Measurements from ENCODE around the gene KANSL1. TPM values are rescaled to one million over a fixed set of nuclear protein-coding genes. Genes with fewer than 3 reads are reported as not detected.

KANSL1 gene
- polyA plus RNA-seq, 3 donors = 3.1 to 31.9 (median 4.6) TPM

DNA sequence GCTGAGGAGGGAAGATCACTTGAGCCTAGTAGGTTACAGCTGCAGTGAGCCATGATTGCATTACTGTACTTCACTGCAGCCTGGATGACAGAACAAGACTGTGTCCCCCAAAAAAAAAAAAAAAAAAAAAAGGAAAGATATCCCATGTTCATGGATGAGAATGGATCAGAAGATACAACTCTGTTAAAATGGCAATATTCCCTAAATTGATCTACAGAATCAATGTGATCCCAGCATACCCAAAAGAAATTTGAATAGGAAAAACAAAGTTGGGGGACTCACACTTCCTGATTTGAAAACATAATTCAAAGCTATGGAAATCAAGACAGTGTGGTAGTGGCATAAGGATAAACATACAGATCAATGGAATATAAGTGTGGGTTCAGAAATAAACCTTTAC is 12.7 kb upstream of the KANSL1 start:
- Mint-ChIP-seq H3K27ac (no peak overlapping the region), H3K4me3 (no peak overlapping the region), H3K27me3 (ENCODE audit: low read depth in 3 of 3) (no peaks in the 10 kb centered on the region), H3K4me1 (no peaks in the 10 kb centered on the region), H3K9me3 (peaks cover 0 to 9% (median 0%) of the 10 kb centered on the region in 7 donors), H3K36me3 (peaks cover 3 to 12% of the 10 kb centered on the region in 2 donors)
- Histone ChIP-seq H3K27ac (ENCODE audit: low read depth in 1 of 2, low read length in 2 of 2) (no peak overlapping the region), H3K4me1 (ENCODE audit: control insufficient read depth in 1 of 2, insufficient read depth in 2 of 2, low read length in 2 of 2) (no peaks in the 10 kb centered on the region), H3K9ac (ENCODE audit: insufficient read depth, low read length, poor library complexity, severe bottlenecking) (no peak overlapping the region), H4K20me1 (ENCODE audit: insufficient read depth, low read length) (no peaks in the 10 kb centered on the region), H3K4me2 (replicated peaks; ENCODE audit: extremely low read depth, low read length, poor library complexity, severe bottlenecking) (no peak overlapping the region), H3K27me3 (ENCODE audit: control insufficient read depth in 2 of 2, insufficient read depth in 2 of 2, low read length in 2 of 2) (no peaks in the 10 kb centered on the region), H3K4me3 (replicated peaks in 1 of 3; ENCODE audit: low read depth in 2 of 3, low read length in 3 of 3) (no peak overlapping the region), H3K9me3 (replicated peaks in 1 of 2; ENCODE audit: control insufficient read depth in 1 of 2, insufficient read depth in 1 of 2, low read length in 2 of 2) (no peaks in the 10 kb centered on the region), H3K36me3 (replicated peaks in 1 of 2; ENCODE audit: control insufficient read depth in 1 of 2, insufficient read depth in 2 of 2, low read length in 2 of 2) (peaks cover 3 to 6% of the 10 kb centered on the region in 2 donors), H3K79me2 (ENCODE audit: insufficient read depth, low read length) (peaks cover 50% of the 10 kb centered on the region), H2AFZ (ENCODE audit: insufficient read depth, low read depth, low read length, poor library complexity, severe bottlenecking) (no peak overlapping the region)
- intact Hi-C loops (cut with micrococcal nuclease) = no loop called here
- DNase-seq = no peak
- TF ChIP-seq, protein P1, sequence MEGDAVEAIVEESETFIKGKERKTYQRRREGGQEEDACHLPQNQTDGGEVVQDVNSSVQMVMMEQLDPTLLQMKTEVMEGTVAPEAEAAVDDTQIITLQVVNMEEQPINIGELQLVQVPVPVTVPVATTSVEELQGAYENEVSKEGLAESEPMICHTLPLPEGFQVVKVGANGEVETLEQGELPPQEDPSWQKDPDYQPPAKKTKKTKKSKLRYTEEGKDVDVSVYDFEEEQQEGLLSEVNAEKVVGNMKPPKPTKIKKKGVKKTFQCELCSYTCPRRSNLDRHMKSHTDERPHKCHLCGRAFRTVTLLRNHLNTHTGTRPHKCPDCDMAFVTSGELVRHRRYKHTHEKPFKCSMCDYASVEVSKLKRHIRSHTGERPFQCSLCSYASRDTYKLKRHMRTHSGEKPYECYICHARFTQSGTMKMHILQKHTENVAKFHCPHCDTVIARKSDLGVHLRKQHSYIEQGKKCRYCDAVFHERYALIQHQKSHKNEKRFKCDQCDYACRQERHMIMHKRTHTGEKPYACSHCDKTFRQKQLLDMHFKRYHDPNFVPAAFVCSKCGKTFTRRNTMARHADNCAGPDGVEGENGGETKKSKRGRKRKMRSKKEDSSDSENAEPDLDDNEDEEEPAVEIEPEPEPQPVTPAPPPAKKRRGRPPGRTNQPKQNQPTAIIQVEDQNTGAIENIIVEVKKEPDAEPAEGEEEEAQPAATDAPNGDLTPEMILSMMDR (IDR thresholded peaks at IDR 0.05) = no peak

DNA sequence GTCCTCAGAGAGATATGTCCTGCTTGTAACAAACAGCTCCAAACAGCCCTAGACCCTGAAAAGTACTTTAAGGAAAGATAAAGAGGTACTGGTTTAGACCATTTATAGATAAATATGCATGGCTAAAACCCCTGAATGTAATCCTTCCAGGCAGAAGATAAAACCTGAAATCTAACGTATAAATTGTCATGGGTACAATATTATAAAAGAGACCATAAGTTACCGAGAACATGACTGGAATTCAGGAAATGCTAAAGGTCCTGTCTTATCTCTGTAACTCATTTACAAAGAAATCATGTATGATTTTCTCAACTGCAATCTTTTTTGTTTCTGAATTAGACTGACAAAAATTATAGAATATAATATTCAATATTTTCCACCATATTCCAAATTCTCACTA is 9.2 kb upstream of the KANSL1 start:
- WGBS (ENCODE audit: insufficient coverage) = no CpG with 5 or more reads among the region's 2 CpGs
- H3K27ac Mint-ChIP-seq = no peak overlapping the region
- peaks cover 2% of the 10 kb centered on the region for H3K4me1 Mint-ChIP-seq
- Histone ChIP-seq H3K27me3 (ENCODE audit: control insufficient read depth in 2 of 2, insufficient read depth in 2 of 2, low read length in 2 of 2) (no peaks in the 10 kb centered on the region), H3K4me1 (ENCODE audit: control insufficient read depth in 1 of 2, insufficient read depth in 2 of 2, low read length in 2 of 2) (no peaks in the 10 kb centered on the region), H3K9me3 (replicated peaks in 1 of 2; ENCODE audit: control insufficient read depth in 1 of 2, insufficient read depth in 1 of 2, low read length in 2 of 2) (no peaks in the 10 kb centered on the region), H3K27ac (ENCODE audit: low read depth in 1 of 2, low read length in 2 of 2) (no peak overlapping the region), H4K20me1 (ENCODE audit: insufficient read depth, low read length) (no peaks in the 10 kb centered on the region), H2AFZ (ENCODE audit: insufficient read depth, low read depth, low read length, poor library complexity, severe bottlenecking) (no peak overlapping the region), H3K36me3 (replicated peaks in 1 of 2; ENCODE audit: control insufficient read depth in 1 of 2, insufficient read depth in 2 of 2, low read length in 2 of 2) (no peaks in the 10 kb centered on the region), H3K4me3 (replicated peaks in 1 of 3; ENCODE audit: low read depth in 2 of 3, low read length in 3 of 3) (no peak overlapping the region), H3K9ac (ENCODE audit: insufficient read depth, low read length, poor library complexity, severe bottlenecking) (no peak overlapping the region), H3K79me2 (ENCODE audit: insufficient read depth, low read length) (peaks cover 68% of the 10 kb centered on the region), H3K4me2 (replicated peaks; ENCODE audit: extremely low read depth, low read length, poor library complexity, severe bottlenecking) (no peak overlapping the region)
- H3K36me3 Mint-ChIP-seq = peaks cover 3 to 9% of the 10 kb centered on the region in 2 donors
- no peaks in the 10 kb centered on the region for H3K27me3 Mint-ChIP-seq (ENCODE audit: low read depth in 3 of 3)
- TF ChIP-seq, protein P1 (IDR thresholded peaks at IDR 0.05) = no peak
- no peak overlapping the region for H3K4me3 Mint-ChIP-seq
- intact Hi-C loops (cut with micrococcal nuclease) = no loop called here
- peaks cover 0 to 9% (median 0%) of the 10 kb centered on the region in 7 donors for H3K9me3 Mint-ChIP-seq
- no peak for DNase-seq

Measured in CD14-positive monocyte (primary cell).